AG20443 (cell line): Measurements from ENCODE around the gene SRD5A3.
"Not testable (repeated sequence)": the region's sequence is repeated elsewhere in the genome, so short reads cannot be mapped to it uniquely, and the experiment has no call there.

Source experiments
- DNase-seq: peaks from one replicate; pipeline ENCODE4 v3.0.0; 2012; ENCODE audit warnings: low spot score, mixed read lengths

Gene SRD5A3

GRCh38 chr4:55346851-55347255, 811 bp downstream of the SRD5A3 start:
- DNase-seq: no peak

GRCh38 chr4:55347610-55348228, 1.7 kb downstream of the SRD5A3 start:
- no peak for DNase-seq

DNA sequence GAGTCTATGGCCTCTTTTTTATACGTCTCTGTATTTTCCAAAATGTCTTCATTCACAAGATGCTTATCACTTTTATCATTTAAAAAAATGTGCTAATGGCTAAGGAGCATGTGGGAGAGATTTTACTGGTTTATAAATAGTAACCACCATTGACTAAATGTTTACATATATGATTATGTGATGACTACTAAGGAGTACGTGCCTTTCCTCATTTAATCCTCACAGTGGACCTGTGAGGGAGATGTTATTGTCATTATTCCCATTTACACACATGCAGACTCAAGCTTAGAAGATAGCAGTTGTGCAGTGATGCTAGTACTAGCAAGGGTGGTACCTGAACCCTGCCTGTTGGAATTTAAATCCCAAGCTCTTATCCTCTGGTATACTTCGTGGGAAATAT, 2.4 kb downstream of the SRD5A3 start:
- DNase-seq: no peak

- not testable (repeated sequence) for DNase-seq
These were observed 4.8 kb downstream of the SRD5A3 start for GRCh38 chr4:55350870-55351269.

GRCh38 chr4:55351824-55352223, 5.8 kb downstream of the SRD5A3 start:
- DNase-seq: no peak

DNA sequence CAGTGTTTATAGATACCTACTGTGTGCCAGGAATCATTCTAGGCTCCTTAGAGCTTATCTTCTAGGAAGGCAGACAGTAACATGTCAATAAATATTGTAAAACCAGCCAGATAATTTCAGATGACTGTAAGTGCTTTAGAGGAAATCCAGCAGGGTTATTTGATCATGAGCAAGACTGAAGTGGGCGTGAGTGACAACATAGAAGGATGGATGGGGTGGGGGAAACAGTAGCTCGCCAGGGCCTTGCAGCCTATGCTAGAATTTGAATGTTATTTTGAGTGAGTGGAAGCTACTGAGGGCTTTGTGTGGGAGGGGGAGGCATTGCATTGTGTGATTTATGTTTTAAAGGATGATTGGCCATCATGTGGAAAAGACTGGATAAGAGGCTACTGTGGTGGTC, 6.7 kb downstream of the SRD5A3 start:
- no peak for DNase-seq

- DNase-seq: not testable (repeated sequence)
These were observed 7.2 kb downstream of the SRD5A3 start for GRCh38 chr4:55353228-55353747.

DNA sequence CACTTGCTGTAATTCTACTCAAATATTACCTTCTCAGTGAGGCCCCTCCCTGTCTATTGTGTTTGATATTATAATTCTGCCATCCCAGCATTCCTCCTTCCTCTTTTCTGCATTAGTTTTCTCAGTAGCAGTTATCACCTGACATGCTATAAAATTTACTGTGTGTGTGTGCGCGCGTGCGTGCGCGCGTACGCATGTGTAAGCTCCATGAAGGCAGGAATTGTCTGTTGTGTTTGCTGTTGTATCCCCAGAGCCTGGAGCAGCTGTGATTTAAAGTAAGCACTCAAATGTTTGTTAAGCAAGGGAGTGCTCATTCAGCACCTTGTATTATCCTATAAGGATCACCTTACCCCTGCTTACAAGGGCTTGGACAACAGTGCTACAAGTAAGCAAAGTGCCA, 8.6 kb downstream of the SRD5A3 start:
- no peak for DNase-seq

- DNase-seq: no peak
These were observed 9.5 kb downstream of the SRD5A3 start for GRCh38 chr4:55355555-55355954.

DNA sequence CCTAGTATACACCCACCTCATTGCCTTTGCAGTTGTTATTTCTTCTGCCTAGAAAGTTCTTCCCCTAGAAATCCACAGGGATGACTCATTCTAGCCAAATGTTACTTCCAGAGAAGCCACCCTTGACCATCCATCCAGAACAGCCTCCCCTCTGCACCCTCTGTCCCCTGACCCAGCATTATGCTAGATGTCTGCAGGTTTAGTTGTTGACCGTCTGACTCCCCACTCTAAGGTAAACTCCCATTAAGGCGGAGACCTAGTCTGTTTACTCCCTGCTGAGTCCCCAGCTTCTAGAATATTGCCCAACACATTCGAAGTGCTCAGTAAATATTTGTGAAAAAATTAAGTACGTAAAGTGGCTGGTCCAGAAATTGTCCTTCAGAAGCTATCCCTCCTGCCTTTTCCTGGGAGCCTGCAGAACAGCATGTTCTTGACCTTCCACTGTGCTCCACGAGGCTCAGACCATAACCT, 11.0 kb downstream of the SRD5A3 start:
- peak; percentile 49 for DNase-seq

DNA sequence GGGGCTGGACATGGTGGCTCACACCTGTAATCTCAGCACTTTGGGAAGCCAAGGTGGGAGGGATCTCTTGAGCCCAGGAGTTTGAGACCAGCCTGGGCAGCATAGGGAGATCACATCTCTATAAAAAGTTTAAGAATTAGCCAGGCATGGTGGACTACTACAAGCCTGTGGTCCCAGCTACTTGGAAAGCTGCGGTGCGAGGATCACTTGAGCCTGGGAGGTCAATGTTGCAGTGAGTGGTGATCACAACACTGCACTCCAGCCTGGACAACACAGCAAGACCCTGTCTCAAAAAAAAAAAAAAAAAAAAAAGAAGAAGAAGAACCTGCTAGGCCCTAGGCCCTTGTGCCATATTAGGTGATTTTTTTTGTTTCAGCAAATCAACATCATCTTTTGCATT, 12.2 kb downstream of the SRD5A3 start:
- no peak for DNase-seq

DNA sequence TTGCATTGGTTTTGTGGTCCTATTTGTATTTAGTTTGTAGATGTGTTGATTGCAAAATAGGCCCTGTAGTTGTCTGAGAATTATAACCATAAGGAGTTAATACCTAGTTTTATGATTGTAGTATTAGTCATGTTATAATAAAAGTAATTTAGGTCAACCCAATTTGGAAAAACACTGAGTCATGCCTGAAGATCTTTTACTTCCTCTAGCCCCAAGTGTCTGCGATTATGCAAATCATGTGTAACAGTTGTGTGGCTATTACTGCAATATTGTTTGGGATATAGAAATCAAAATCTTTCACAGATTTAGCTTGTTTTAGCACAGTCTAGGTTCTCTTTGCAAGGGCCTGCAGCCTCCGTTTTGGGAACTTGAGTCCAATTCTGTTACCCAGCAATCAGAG, 12.6 kb downstream of the SRD5A3 start:
- DNase-seq: peak; percentile 85

DNA sequence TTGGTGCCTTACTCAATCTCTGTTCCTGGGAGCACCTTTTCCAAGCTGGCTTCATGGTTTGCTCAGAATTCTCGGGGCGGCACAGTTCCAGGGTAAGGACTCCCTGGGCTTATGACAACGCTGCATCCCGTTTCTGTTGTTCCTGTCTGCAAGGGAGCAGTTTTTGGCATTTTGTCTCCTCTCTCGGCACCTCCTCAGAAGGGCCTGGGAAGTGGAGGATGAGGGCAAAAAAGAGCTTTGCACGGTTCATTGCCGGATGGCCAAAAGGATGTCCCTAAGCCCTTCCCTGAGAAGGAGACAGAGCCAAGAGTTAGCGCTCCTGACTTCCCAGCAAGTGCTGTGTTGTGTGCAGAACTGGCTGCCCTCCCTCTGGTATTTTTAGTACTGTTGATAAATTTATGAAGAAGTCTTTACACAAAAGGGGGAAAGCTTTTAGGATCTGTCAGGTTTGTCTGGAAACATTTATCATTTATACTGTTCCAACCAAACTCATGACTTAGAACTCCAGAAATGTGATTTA, 13.4 kb downstream of the SRD5A3 start:
- DNase-seq: peak; percentile 53

- not testable (repeated sequence) for DNase-seq
These were observed 16.9 kb downstream of the SRD5A3 start for GRCh38 chr4:55362938-55363337.

DNA sequence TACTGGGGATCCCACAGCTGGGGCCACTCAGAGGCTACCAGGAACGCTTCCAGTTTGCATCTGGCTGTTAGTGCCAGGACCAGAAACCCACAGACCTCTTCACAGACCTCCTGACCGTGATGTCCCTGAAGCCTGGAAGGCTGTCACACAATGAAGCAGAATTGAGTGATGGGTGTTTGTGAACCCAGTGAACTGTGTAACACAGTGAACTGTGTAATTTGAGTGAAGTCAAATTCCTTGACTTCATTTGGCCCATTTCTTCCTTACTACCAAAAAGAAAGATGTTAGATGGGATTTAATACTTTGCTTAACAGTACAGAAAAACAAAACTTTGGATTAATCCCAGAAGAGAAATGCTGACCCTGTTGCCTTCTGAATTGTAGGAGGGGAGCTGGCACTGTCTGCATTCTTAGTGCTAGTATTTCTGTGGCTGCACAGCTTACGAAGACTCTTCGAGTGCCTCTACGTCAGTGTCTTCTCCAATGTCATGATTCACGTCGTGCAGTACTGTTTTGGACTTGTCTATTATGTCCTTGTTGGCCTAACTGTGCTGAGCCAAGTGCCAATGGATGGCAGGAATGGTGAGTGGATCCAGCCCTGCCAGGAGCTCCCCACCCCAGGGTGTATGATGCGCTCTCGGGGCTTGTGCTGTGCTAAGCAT, 17.8 kb downstream of the SRD5A3 start:
- DNase-seq: no peak

GRCh38 chr4:55364691-55365344, 18.8 kb downstream of the SRD5A3 start:
- no peak for DNase-seq

GRCh38 chr4:55365345-55365728, 19.3 kb downstream of the SRD5A3 start:
- DNase-seq: no peak

GRCh38 chr4:55366621-55367020, 20.6 kb downstream of the SRD5A3 start:
- DNase-seq: no peak

DNA sequence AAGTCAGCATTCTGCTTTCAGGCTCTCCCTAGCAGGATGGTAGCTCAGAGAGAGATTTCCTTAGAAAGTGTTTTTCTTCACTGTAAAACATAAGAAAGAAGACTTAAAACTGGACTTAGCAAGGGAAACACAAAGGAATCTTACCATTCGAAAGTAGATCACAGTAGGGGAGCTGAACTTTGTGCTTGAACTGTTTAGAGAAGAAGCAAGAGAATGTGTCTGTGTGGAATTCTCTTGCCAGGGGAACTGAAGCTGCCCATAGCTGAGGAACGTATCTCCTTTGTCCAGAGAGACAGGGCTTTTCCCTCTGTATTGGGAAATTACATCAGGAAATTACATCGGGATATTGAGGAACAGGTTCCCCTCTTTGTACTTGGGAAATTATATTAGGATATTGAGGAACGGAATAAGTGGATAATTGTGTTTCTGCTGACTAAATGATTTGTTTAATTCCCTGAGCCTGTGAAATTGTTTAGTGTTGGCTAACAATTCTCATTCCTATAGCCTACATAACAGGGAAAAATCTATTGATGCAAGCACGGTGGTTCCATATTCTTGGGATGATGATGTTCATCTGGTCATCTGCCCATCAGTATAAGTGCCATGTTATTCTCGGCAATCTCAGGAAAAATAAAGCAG, 21.2 kb downstream of the SRD5A3 start:
- no peak for DNase-seq

- no peak for DNase-seq
These were observed 23.9 kb downstream of the SRD5A3 start for GRCh38 chr4:55369968-55370367.

- DNase-seq: no peak
These were observed 26.2 kb downstream of the SRD5A3 start for GRCh38 chr4:55372259-55372658.

GRCh38 chr4:55373461-55373860, 27.4 kb downstream of the SRD5A3 start:
- DNase-seq: no peak
